OCI-LY1 (cell line): ENCODE data around the gene KCNH1.

Source experiments
- H2AFZ ChIP-seq: fragments of 200-600 bp; sonication (generic), shearing (Covaris generic); 2 replicates; pipeline ENCODE4 v1.6.0; 2014; ENCODE audit warnings: antibody characterized with exemption, mild to moderate bottlenecking, low read length
- H3F3A ChIP-seq: fragments of 200-600 bp; sonication (generic), shearing (Covaris generic); 2 replicates; pipeline ENCODE4 v1.6.0; 2014; ENCODE audit warnings: mild to moderate bottlenecking, antibody characterized with exemption, low read length, moderate library complexity; ENCODE audit not compliant: insufficient read depth
- H3K27ac ChIP-seq: fragments of 200-600 bp; sonication (generic); 2 replicates; pipeline ENCODE4 v1.5.1; 2014; ENCODE audit warnings: low read length, mixed run types, mild to moderate bottlenecking, low read depth; ENCODE audit not compliant: poor library complexity, severe bottlenecking
- H3K27me3 ChIP-seq: fragments of 200-600 bp; sonication (generic); 2 replicates; pipeline ENCODE4 v1.6.0; 2014; ENCODE audit warnings: antibody characterized with exemption, mild to moderate bottlenecking, low read length, moderate library complexity; ENCODE audit not compliant: insufficient read depth
- H3K36me3 ChIP-seq: fragments of 200-600 bp; sonication (generic); 2 replicates; pipeline ENCODE4 v1.6.1; 2014; ENCODE audit warnings: mild to moderate bottlenecking, antibody characterized with exemption, low read length, moderate library complexity, mixed read lengths; ENCODE audit not compliant: insufficient read depth
- H3K4me1 ChIP-seq: fragments of 200-600 bp; sonication (generic); 2 replicates; pipeline ENCODE4 v1.5.1; 2014; ENCODE audit warnings: mild to moderate bottlenecking, low read length, moderate library complexity; ENCODE audit not compliant: insufficient read depth, severe bottlenecking
- H3K4me2 ChIP-seq: fragments of 200-600 bp; sonication (generic), shearing (Covaris generic); 2 replicates; pipeline ENCODE4 v1.6.1; 2014; ENCODE audit warnings: low read length
- H3K4me3 ChIP-seq: fragments of 200-600 bp; sonication (generic); 2 replicates; pipeline ENCODE4 v1.5.1; 2014; ENCODE audit warnings: low read length, low read depth, mild to moderate bottlenecking, mixed read lengths; ENCODE audit not compliant: poor library complexity, severe bottlenecking
- H3K79me2 ChIP-seq: fragments of 200-600 bp; shearing (Covaris generic); 2 replicates; pipeline ENCODE4 v1.6.1; 2016; ENCODE audit warnings: mixed run types, low read length, mixed read lengths; ENCODE audit not compliant: insufficient read depth
- H3K9ac ChIP-seq: fragments of 200-600 bp; sonication (generic), shearing (Covaris generic); 2 replicates; pipeline ENCODE4 v1.6.1; 2014; ENCODE audit warnings: mild to moderate bottlenecking, low read length, mixed read lengths
- H3K9me2 ChIP-seq: fragments of 200-600 bp; sonication (generic), shearing (Covaris generic); 2 replicates; pipeline ENCODE4 v1.6.1; 2014; ENCODE audit warnings: low read depth, mild to moderate bottlenecking, low read length, mixed read lengths
- H3K9me3 ChIP-seq: fragments of 200-600 bp; shearing (Covaris generic); 2 replicates; pipeline ENCODE4 v1.6.1; 2014; ENCODE audit warnings: low read length, mixed read lengths
- H4K20me1 ChIP-seq: fragments of 200-600 bp; sonication (generic), shearing (Covaris generic); 2 replicates; pipeline ENCODE4 v1.6.0; 2016; ENCODE audit warnings: mild to moderate bottlenecking, low read length; ENCODE audit not compliant: insufficient read depth
- CTCF ChIP-seq: fragments of 200-600 bp; sonication (generic), shearing (Covaris generic); IDR thresholded peaks from 2 replicates; pipeline ENCODE4 v1.5.1; 2017; ENCODE audit warnings: mild to moderate bottlenecking, antibody characterized with exemption, low read length, moderate library complexity, mixed read lengths
- EZH2 ChIP-seq: fragments of 200-600 bp; sonication (generic), shearing (Covaris generic); IDR thresholded peaks from 2 replicates; pipeline ENCODE4 v1.8.0; 2017; ENCODE audit warnings: borderline replicate concordance, mixed run types, mild to moderate bottlenecking, antibody characterized with exemption, low read length, moderate library complexity, mixed read lengths

KCNH1 gene

GRCh38 chr1:210769473-210769872 lies 364.5 kb downstream of the KCNH1 start:
- Histone ChIP-seq H3K9me2 (no peaks in the 10 kb centered on the region), H3F3A (no peaks in the 10 kb centered on the region), H3K27ac (no peak overlapping the region), H3K36me3 (no peaks in the 10 kb centered on the region), H3K9me3 (no peaks in the 10 kb centered on the region), H3K9ac (no peak overlapping the region), H4K20me1 (no peaks in the 10 kb centered on the region), H2AFZ (no peak overlapping the region), H3K4me3 (no peak overlapping the region), H3K79me2 (no peaks in the 10 kb centered on the region), H3K4me2 (no peak overlapping the region), H3K4me1 (no peaks in the 10 kb centered on the region), H3K27me3 (no peaks in the 10 kb centered on the region)
- TF ChIP-seq CTCF (no peak), EZH2 (no peak)

- no peak for TF ChIP-seq EZH2
- no peak for TF ChIP-seq CTCF
- no peaks in the 10 kb centered on the region for H3K36me3 ChIP-seq
- no peak overlapping the region for H2AFZ ChIP-seq
- no peaks in the 10 kb centered on the region for H3K27me3 ChIP-seq
- H3K79me2 ChIP-seq: no peaks in the 10 kb centered on the region
- H3K27ac ChIP-seq: no peak overlapping the region
- no peak overlapping the region for H3K9ac ChIP-seq
- H3K9me2 ChIP-seq: no peaks in the 10 kb centered on the region
- H3K4me2 ChIP-seq: no peak overlapping the region
- no peaks in the 10 kb centered on the region for H3K4me1 ChIP-seq
- H3K4me3 ChIP-seq: no peak overlapping the region
- no peaks in the 10 kb centered on the region for H3F3A ChIP-seq
- no peaks in the 10 kb centered on the region for H3K9me3 ChIP-seq
- H4K20me1 ChIP-seq: no peaks in the 10 kb centered on the region
Measured at GRCh38 chr1:210764536-210764935, 369.4 kb downstream of the KCNH1 start.

- Histone ChIP-seq H3K27me3 (no peaks in the 10 kb centered on the region), H3K9me3 (no peaks in the 10 kb centered on the region), H3K4me1 (no peaks in the 10 kb centered on the region), H3F3A (no peaks in the 10 kb centered on the region), H3K79me2 (no peaks in the 10 kb centered on the region), H2AFZ (no peak overlapping the region), H3K4me3 (no peak overlapping the region), H3K9ac (no peak overlapping the region), H3K9me2 (no peaks in the 10 kb centered on the region), H3K27ac (no peak overlapping the region), H3K4me2 (no peak overlapping the region), H4K20me1 (no peaks in the 10 kb centered on the region), H3K36me3 (no peaks in the 10 kb centered on the region)
- TF ChIP-seq EZH2: no peak
- no peak for TF ChIP-seq CTCF
Measured at GRCh38 chr1:210758761-210759160, 375.2 kb downstream of the KCNH1 start.
